ENCODE measurements around the gene PAPLN. TPM values are rescaled to one million over a fixed set of nuclear protein-coding genes. Genes with fewer than 3 reads are reported as not detected.
A peak's percentile ranks its signal among the peaks of the same experiment; 100 is the strongest.

The PAPLN gene
- total and polyA plus RNA-seq, 2 of the 13 experiments (the other 11 are each of a cell fraction or from before 2014, with no cell fraction given): not detected

GRCh38 chr14:73249108-73249507, 11.8 kb downstream of the PAPLN start:
- FAIRE-seq (no peak), ATAC-seq (no peak), DNase-seq (ENCODE audit: low spot score) (no peak)
- no peak overlapping the region for H3K4me3 ChIP-seq (replicated peaks in 1 of 3; ENCODE audit: insufficient read depth in 1 of 3, low read depth in 2 of 3, low read length in 3 of 3)
- WGBS (ENCODE audit: low lambda C conversion rate): no CpG with 5 or more reads among the region's 1 CpG
- no peak overlapping the region for H3K9ac ChIP-seq (ENCODE audit: insufficient read depth, low read depth, low read length)
- peaks cover under 1% of the 10 kb centered on the region; the same call in 1 of the 2 replicates for H3K4me1 ChIP-seq (ENCODE audit: insufficient read depth, low read length)
- H3K9me3 ChIP-seq (ENCODE audit: low read length): no peaks in the 10 kb centered on the region
- POLR2A ChIA-PET: no interaction called here
- CTCF ChIA-PET (ENCODE audit: low intra/inter-chr PET ratio, low total read pairs): no interaction called here
- no peak overlapping the region for H3K4me2 ChIP-seq (ENCODE audit: low read depth, low read length)
- no peak overlapping the region for H3K27ac ChIP-seq (ENCODE audit: extremely low read length, insufficient read depth, low read length)
- in situ Hi-C loops (cut with HindIII; ENCODE audit: extremely low pct_ligation_motif_present, low pct_unique_long_range_greater_than_20kb): no loop called here
- no peak overlapping the region for H2AFZ ChIP-seq (ENCODE audit: low read length)
- no peaks in the 10 kb centered on the region for H3K36me3 ChIP-seq (replicated peaks in 1 of 2; ENCODE audit: control insufficient read depth in 1 of 2, insufficient read depth in 2 of 2, low read length in 2 of 2)
- H3K79me2 ChIP-seq (ENCODE audit: insufficient read depth, low read length): no peaks in the 10 kb centered on the region
- peaks cover 11 to 34% of the 10 kb centered on the region in 2 experiments; a peak in 4 of 5 replicates for H3K27me3 ChIP-seq (ENCODE audit: control insufficient read depth in 1 of 2, insufficient read depth in 2 of 2, low read length in 2 of 2)
- intact Hi-C loops (cut with micrococcal nuclease; ENCODE audit: unreplicated experiment): no loop called here
- BruUV-seq (replicated peaks): no TSS peak
- no peaks in the 10 kb centered on the region for H4K20me1 ChIP-seq (ENCODE audit: insufficient read depth, low read length)
- TF ChIP-seq MAFK (conservative IDR thresholded peaks at IDR 0.05 in 1 of 2, IDR thresholded peaks at IDR 0.05 in 1 of 2; ENCODE audit: low read length in 2 of 2) (peak; percentile 53 to 57; a peak in 3 of 4 replicates), MBNL3 (CRISPR knock-in tag; conservative IDR thresholded peaks at IDR 0.05) (no peak), MAFF (IDR thresholded peaks at IDR 0.05; ENCODE audit: low read depth, low read length) (peak; percentile 58), XRCC5 (optimal IDR thresholded peaks at IDR 0.05; ENCODE audit: low read length) (no peak)

- Histone ChIP-seq H3K9me3 (ENCODE audit: low read length) (no peaks in the 10 kb centered on the region), H2AFZ (ENCODE audit: low read length) (no peak overlapping the region), H3K79me2 (ENCODE audit: insufficient read depth, low read length) (no peaks in the 10 kb centered on the region), H3K4me1 (ENCODE audit: insufficient read depth, low read length) (peaks cover 7% of the 10 kb centered on the region; the same call in 1 of the 2 replicates), H4K20me1 (ENCODE audit: insufficient read depth, low read length) (no peaks in the 10 kb centered on the region), H3K9ac (ENCODE audit: insufficient read depth, low read depth, low read length) (no peak overlapping the region), H3K27me3 (ENCODE audit: control insufficient read depth in 1 of 2, insufficient read depth in 2 of 2, low read length in 2 of 2) (peaks cover 14 to 40% of the 10 kb centered on the region in 2 experiments; a peak in 4 of 5 replicates), H3K4me2 (ENCODE audit: low read depth, low read length) (no peak overlapping the region), H3K36me3 (replicated peaks in 1 of 2; ENCODE audit: control insufficient read depth in 1 of 2, insufficient read depth in 2 of 2, low read length in 2 of 2) (no peaks in the 10 kb centered on the region), H3K4me3 (replicated peaks in 1 of 3; ENCODE audit: insufficient read depth in 1 of 3, low read depth in 2 of 3, low read length in 3 of 3) (no peak overlapping the region), H3K27ac (ENCODE audit: extremely low read length, insufficient read depth, low read length) (no peak overlapping the region)
- DNase-seq (ENCODE audit: low spot score): no peak
- intact Hi-C loops (cut with micrococcal nuclease; ENCODE audit: unreplicated experiment): no loop called here
- WGBS (ENCODE audit: low lambda C conversion rate): 36% methylated on average over 10 of the region's 13 CpGs
- no TSS peak for BruUV-seq (replicated peaks)
- POLR2A ChIA-PET: no interaction called here
- no peak for FAIRE-seq
- TF ChIP-seq BCL3 (CRISPR knock-in tag; IDR thresholded peaks at IDR 0.05) (no peak), RARG (CRISPR knock-in tag; IDR thresholded peaks at IDR 0.05; ENCODE audit: low read depth) (no peak), CHCHD3 (CRISPR knock-in tag; IDR thresholded peaks at IDR 0.05) (no peak), TFDP2 (CRISPR knock-in tag; IDR thresholded peaks at IDR 0.05) (no peak), NCOA1 (CRISPR knock-in tag; IDR thresholded peaks at IDR 0.05) (no peak), MAFF (IDR thresholded peaks at IDR 0.05; ENCODE audit: low read depth, low read length) (0 out of 2 replicates have a peak, but pooled peaks have one; percentile 58), MAFK (conservative IDR thresholded peaks at IDR 0.05 in 1 of 2, IDR thresholded peaks at IDR 0.05 in 1 of 2; ENCODE audit: low read length in 2 of 2) (peak; percentile 64 to 65)
- in situ Hi-C loops (cut with HindIII; ENCODE audit: extremely low pct_ligation_motif_present, low pct_unique_long_range_greater_than_20kb): no loop called here
- CTCF ChIA-PET (ENCODE audit: low intra/inter-chr PET ratio, low total read pairs): no interaction called here
- no peak for ATAC-seq
Measured at GRCh38 chr14:73249564-73250316, 12.4 kb downstream of the PAPLN start.
